Heart left ventricle (tissue), 13 donors: ENCODE results near the gene LLPH.

ENCODE experiments used
- CTCF ChIP-seq, 12 donors: fragments of 200-600 bp; sonication (generic) in 4 of 12; IDR thresholded peaks; one replicate each; pipeline versions ENCODE4 v1.5.0 to v1.8.0; 2018 to 2022; ENCODE audit warnings: antibody characterized with exemption in 12 of 12, mild to moderate bottlenecking in 5 of 12
- POLR2A ChIP-seq, 2 donors: fragments of 450-650 bp; IDR thresholded peaks; one replicate each; pipeline ENCODE4 v1.6.1; 2017; ENCODE audit warnings: antibody characterized with exemption in 2 of 2, mild to moderate bottlenecking in 2 of 2, moderate library complexity in 2 of 2
- donor health status: ischemic (EF 13 %, LVEDD 7.1; RV severe dilation, severe dysfunction).
- donor health status: DM: no; HTN: yes; CAD: no.
- donor health status: DM: no; HTN: no; CAD: no.
- donor health status: ischemic (EF 25% LVEDD 6.9; RV normal size, moderate dysfunction).
- donor health status: ischemic (EF 25% LVEDD 5.7; RV mildly dilated, moderate dysfunction).
- donor health status: ischemic (EF 35%, LVEDD 5.7; RV mildly dilated, moderate dysfunction).
- donor health status: nonischemic (EF 11% LVEDD 7.7; RV severe dilation, severe dysfunction).
- donor health status: DM: yes; HTN: yes; CAD: no.
- donor health status: PGD.
- donor health status: ischemic (EF 29% LVEDD 5.4; RV normal size, mild dysfunction).
- donor health status: nonischemic (EF 23%, LVEDD 6.1; RV moderate dilation, normal function).

- TF ChIP-seq CTCF (IDR thresholded peaks at IDR 0.05) (no peak), POLR2A (IDR thresholded peaks at IDR 0.05) (no peak)
These were observed 46.8 kb downstream of the LLPH start for GRCh38 chr12:66083766-66084165.
